Right renal pelvis (tissue), 4 donors: ENCODE data around the gene PPP1R14B. TPM values are rescaled to one million over a fixed set of nuclear protein-coding genes. Genes with fewer than 3 reads are reported as not detected.

Source experiments
- DNase-seq, 4 donors: peaks; one replicate each; pipeline ENCODE4 v3.0.0-alpha.2; 2013; ENCODE audit warnings: low read depth in 4 of 4, low spot score in 3 of 4, missing footprints in 1 of 4
- polyA plus RNA-seq, 4 donors: library from polyadenylated mRNA; unstranded; fragments of 120-200 nt; gene quantifications; one replicate each; pipeline ENCODE4 v1.2.1, GENCODE V29; 2013; ENCODE audit not compliant: insufficient read length in 4 of 4

The PPP1R14B gene
- polyA plus RNA-seq, 4 donors = 61.9 to 88.4 (median 74.0) TPM

DNA sequence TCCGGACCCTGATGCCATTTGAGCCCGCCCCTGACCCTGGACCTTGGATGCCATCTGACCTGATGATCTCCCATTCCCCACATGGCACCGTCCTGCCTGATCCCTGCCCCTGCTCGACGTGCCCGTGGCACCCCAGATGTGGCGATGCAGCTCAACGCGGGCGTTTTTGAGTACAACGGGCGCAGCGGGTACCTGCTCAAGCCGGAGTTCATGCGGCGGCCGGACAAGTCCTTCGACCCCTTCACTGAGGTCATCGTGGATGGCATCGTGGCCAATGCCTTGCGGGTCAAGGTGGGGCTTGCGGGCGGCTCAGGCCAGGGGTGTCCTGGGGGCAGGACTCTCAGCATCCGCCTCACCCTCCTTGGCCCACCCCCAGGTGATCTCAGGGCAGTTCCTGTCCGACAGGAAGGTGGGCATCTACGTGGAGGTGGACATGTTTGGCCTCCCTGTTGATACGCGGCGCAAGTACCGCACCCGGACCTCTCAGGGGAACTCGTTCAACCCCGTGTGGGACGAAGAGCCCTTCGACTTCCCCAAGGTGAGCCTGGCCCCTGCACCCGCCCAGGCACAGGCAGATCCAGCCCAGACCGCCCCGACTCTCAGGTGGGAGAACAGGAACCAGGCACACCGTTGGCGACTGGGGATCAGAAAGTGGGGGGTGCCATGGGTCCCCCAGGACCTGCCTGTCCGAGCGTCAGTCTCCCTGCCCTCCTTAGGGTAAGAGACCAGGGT, 15.7 kb upstream of the PPP1R14B start:
- DNase-seq = no peak

- DNase-seq = no peak
Observed at GRCh38 chr11:64261556-64262080, 14.9 kb upstream of the PPP1R14B start.

DNA sequence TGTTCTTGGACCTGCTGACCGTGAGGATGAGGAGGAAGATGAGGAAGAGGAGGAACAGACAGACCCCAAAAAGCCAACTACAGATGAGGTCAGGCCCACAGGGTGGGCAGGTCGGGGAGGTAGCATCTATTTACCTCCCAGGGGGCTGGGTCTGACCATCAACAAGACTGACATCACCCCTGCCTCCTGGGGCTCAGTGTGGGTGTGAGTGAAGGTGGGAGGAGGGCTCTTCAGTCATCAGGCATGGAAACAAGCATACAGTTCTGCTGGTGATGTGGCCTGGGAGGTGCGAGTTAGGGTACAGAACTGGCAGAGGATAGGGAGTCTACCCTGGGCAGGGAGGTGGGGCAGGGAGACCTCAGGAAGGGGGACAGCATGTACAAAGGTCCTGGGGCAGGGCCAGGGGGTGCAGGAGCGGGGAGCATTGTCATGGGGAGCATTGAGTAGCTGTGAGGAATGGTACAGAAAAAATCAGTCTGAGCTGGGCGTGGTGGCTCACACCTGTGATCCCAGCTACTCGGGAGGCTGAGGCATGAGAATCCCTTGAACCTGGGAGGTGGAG, 13.5 kb upstream of the PPP1R14B start:
- no peak for DNase-seq

DNA sequence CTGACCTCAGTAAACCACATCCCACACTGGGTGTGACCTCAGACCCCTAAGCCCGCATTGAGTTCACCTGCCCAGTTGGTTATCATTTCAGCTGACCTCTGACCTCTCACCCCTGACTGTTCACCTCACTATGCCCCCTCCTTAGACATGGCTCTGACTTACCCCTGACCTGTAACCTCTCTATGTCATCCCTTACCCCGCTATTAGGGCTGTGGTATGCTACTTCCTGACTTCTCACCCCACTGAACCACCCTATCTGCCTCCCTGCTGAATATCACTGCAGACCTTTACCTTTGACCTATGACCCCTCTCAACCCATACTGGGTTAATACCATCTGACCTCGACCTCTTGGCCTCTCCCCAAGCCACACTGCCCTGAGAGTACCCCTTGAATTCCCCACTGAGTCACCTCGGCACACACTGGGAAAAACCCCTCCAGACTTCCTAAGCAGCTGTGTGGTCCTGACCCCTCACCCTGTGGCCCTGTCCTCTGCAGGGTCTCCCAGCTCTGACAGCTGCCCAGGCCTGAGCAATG, 12.9 kb upstream of the PPP1R14B start:
- DNase-seq = no peak

- no peak for DNase-seq
Observed at GRCh38 chr11:64258946-64259532, 12.3 kb upstream of the PPP1R14B start.

DNA sequence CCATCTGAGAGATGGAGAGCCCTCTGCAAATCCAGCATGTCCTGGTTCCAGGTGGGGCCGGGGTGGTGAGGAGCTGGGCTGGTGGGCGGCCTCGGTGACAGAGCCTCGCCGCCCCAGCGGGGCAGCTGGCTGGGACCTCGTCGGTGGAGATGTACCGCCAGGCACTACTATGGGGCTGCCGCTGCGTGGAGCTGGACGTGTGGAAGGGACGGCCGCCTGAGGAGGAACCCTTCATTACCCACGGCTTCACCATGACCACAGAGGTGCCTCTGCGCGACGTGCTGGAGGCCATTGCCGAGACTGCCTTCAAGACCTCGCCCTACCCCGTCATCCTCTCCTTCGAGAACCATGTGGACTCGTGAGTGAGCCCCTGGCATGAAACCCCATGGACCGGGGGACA, 11.6 kb upstream of the PPP1R14B start:
- DNase-seq = no peak

DNA sequence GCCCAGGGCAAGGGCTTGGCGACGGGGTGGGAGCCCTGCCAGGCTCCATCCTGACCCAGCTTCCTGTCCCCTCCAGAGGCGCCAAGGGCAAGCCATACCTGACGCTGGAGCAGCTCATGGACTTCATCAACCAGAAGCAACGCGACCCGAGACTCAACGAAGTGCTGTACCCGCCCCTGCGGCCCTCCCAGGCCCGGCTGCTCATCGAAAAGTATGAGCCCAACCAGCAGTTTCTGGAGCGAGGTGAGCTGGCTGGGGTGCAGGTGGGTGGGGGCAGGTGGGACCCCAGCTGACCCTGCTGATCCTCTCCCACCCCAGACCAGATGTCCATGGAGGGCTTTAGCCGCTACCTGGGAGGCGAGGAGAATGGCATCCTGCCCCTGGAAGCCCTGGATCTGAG, 9.6 kb upstream of the PPP1R14B start:
- DNase-seq = no peak

DNA sequence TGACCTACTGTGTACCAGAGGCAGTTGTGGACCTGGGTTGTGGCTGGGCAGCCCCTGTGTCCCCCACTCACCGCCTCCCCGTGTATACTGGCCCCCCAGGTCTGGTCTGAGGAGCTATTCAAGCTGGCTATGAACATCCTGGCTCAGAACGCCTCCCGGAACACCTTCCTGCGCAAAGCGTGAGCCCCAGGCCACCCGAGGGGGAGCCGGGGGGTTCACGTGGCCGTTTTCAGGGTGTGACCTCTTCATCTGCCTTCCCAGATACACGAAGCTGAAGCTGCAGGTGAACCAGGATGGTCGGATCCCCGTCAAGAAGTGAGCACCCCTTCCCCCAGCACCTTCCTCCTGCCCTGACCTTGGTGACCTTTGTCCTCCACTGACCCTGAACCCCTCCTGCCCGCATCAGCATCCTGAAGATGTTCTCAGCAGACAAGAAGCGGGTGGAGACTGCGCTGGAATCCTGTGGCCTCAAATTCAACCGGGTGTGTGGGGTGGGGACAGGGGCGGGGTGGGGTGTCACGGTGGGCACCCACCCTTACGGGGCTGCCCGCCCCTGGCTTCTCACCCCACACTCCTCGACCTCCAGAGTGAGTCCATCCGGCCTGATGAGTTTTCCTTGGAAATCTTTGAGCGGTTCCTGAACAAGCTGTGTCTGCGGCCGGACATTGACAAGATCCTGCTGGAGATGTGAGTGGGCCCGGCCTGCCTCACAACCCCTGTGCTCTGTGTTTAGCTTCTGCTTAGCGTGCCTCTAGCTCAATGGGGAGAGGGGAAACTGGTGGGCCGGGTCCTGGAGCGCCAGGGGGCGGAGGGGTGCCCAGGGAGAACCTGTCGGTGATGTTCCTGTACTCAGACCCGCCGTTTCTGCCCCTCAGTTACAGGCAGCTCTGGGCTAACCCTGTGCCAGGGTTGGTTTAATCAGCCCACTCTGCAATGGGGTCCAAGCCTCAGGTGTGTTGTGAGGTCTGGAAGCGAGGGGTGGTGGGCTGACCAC, 8.7 kb upstream of the PPP1R14B start:
- no peak for DNase-seq

GRCh38 chr11:64254326-64254725, 7.6 kb upstream of the PPP1R14B start:
- no peak for DNase-seq

- no peak for DNase-seq
Observed at GRCh38 chr11:64253481-64253880, 6.7 kb upstream of the PPP1R14B start.

DNA sequence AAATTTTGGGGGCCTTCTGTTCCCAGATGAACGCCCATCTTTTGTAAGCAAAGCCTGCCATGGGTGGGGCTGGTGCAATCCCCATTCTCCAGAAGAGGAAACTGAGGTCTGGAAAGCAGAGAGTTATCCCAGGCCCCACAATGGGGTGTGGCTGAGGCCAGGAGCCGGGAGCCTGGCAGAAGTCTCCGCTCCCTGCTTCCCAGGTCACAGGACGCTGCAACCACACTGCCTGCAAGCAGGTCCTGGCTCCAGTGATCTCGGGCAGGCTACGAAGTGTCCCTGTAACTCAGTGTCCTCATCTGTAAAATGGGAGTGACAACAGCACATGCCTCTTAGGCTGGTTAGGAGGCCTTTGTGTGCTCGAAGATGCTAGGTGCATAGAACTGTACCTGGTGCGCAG, 6.3 kb upstream of the PPP1R14B start:
- no peak for DNase-seq

DNA sequence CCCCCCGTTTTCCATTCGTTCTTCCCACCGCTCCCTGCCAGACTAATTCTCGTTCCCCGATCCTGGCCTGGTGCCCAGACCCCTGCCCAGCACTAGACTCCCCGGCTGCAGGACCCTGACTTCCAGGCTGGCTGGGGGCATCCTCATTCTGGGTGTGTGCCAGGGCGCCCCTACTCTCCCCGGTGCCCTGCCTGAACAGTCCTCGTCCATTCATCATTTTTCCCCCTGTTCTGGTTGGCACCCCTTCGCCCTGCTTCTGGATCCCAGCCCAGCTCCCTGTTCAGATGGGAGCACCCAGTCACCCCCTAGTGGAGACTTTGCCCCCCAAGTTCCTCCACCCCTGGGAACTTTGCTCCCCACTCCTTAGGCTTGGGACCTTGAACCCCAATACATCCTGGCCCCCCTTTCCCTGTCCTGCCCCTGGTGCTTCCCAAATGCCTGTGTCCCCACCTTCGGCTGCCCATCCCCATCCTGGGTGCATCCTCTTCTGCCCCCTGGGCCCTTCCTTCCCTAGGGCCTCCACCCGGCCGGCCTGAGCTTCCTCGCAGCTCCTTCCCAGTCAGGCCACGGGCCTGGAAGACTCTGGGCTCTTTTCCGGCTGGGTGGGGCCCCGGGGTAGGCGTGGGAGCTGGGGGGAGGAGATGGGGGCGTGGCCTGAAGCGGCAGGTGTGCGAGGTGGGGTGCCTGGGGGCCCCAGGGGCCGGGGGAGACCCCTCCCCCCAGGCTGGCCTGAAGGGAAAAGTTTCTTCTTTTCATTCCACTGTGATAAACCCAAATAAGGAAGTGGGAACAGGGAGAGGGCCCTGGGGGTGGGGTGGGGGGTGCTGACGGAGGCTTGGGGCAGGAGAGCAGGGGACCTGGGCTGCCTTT, 5.5 kb upstream of the PPP1R14B start:
- DNase-seq = no peak

GRCh38 chr11:64251753-64252002, 4.9 kb upstream of the PPP1R14B start:
- no peak for DNase-seq

- no peak for DNase-seq
Observed at GRCh38 chr11:64251016-64251752, 4.4 kb upstream of the PPP1R14B start, which contains the start of gene PLCB3. TSS of gene PLCB3 (plus strand) at chr11:64251530. CDS start at chr11:64251650, 120 bp downstream.

DNA sequence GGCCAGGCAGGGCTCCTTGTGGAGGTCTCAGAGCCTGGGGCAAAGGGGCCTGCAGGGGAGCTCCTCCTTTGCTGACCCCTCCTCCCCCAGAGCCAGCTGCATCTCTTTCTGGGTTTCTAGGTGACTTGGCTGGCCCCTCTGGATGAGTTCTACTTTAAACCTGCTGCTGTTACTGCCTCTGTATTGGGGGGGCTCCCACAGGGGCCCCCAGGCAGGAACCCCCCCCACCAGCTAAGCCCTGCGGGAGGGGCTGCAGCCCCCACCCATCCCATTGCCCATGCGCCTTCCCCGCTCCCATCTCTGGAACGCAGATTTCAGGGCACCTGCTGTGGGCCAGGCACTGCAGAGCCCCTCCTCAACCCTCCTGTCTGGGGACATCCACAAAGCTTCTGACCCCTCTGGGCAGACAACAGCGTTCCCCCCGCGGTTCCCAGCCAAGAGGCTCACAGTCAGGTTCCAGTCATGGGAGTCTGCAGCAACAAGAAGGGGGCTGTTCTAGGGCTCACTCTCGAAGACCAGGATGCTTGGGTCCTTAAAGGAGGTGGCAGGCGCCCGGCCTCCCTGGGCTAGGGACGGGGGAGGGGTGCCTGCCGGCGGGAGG, 3.8 kb upstream of the PPP1R14B start:
- no peak for DNase-seq

DNA sequence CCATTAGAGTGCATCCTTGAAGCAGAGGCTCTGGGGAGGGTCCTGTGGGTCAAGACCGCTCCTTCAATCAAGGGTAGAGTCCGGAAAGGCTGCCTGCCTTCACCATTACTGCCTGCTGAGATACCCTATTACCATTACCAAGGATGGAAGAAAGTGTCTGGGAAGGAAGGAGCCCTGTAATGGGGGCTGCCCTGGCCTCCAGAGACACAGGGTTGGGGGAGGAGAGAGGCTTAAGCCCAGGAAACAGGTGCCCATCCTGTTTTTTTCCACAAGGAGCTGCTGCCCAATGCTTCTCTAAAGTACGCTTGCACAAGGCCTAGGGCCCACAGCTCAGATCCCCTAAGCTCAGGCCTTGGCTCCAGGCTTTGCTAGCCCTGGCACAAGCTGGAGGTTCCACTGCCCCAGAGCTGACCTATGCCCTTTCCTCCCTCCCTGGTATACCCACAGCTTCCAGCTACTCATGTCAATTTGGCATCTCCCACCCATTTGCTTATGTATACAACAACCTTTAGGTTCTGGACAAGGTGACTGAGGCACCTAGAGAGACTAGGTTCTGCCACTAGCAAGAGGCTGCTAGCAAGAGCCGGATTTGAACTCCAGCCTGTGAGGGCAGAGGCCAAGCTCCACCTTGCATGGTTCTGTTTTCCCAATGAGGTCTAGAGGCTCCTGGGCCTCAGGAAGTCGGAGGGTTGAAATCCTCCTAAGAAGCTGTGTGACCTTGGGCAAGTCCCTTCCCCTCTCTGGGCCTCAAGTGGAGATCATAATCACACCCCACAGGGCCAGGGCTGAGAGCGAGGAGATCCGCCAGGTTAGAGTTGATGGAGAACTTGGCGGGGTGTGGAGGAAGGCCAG, 3.0 kb upstream of the PPP1R14B start:
- DNase-seq = no peak

- no peak for DNase-seq
Observed at GRCh38 chr11:64249038-64249437, 2.3 kb upstream of the PPP1R14B start.

- no peak for DNase-seq
Observed at GRCh38 chr11:64248578-64248977, 1.8 kb upstream of the PPP1R14B start.
